GM23338 (cell line): Measurements from ENCODE around the gene POLR1E. TPM values are rescaled to one million over a fixed set of nuclear protein-coding genes. Genes with fewer than 3 reads are reported as not detected.

Source experiments
- ATAC-seq: fragments of 200-7000 bp; cut with Tn5 transposase; 3 replicates; pipeline ENCODE4 v1.9.1; 2020
- DNase-seq: peaks from one replicate; pipeline ENCODE4 v3.0.0-alpha.2; 2015; ENCODE audit warnings: low spot score
- H2AFZ ChIP-seq: fragments of 200-600 bp; sonication (generic); 2 replicates; pipeline ENCODE4 v1.8.0; 2016; ENCODE audit warnings: antibody characterized with exemption, mild to moderate bottlenecking, moderate library complexity
- H3F3A ChIP-seq: fragments of 200-600 bp; sonication (generic); replicated peaks from 2 replicates; pipeline ENCODE4 v1.8.0; 2017; ENCODE audit warnings: antibody characterized with exemption, mixed run types, low read depth
- H3K27ac ChIP-seq: fragments of 200-600 bp; sonication (generic); 2 replicates; pipeline ENCODE4 v1.6.1; 2016; ENCODE audit warnings: low read depth
- H3K27me3 ChIP-seq: fragments of 200-600 bp; sonication (generic); 2 replicates; pipeline ENCODE4 v1.8.0; 2016; ENCODE audit warnings: mild to moderate bottlenecking, mixed run types, moderate library complexity; ENCODE audit not compliant: insufficient read depth
- H3K36me3 ChIP-seq: fragments of 200-600 bp; sonication (generic); 2 replicates; pipeline ENCODE4 v1.8.0; 2016; ENCODE audit warnings: mild to moderate bottlenecking; ENCODE audit not compliant: insufficient read depth
- H3K4me1 ChIP-seq: fragments of 200-600 bp; sonication (generic); 2 replicates; pipeline ENCODE4 v1.8.0; 2016; ENCODE audit warnings: mild to moderate bottlenecking, moderate library complexity; ENCODE audit not compliant: insufficient read depth
- H3K4me2 ChIP-seq: fragments of 200-600 bp; sonication (generic); 2 replicates; pipeline ENCODE4 v1.7.1; 2017; ENCODE audit warnings: mixed run types
- H3K4me3 ChIP-seq: fragments of 200-600 bp; sonication (generic); 2 replicates; pipeline ENCODE4 v1.6.1; 2016; ENCODE audit warnings: mixed run types
- H3K79me2 ChIP-seq: fragments of 200-600 bp; sonication (generic); replicated peaks from 2 replicates; pipeline ENCODE4 v1.8.0; 2017; ENCODE audit warnings: mild to moderate bottlenecking; ENCODE audit not compliant: insufficient read depth
- H3K9me2 ChIP-seq: fragments of 200-600 bp; sonication (generic); 2 replicates; pipeline ENCODE4 v1.8.0; 2017; ENCODE audit not compliant: insufficient read depth
- H4K20me1 ChIP-seq: fragments of 200-600 bp; sonication (generic); replicated peaks from 2 replicates; pipeline ENCODE4 v1.8.0; 2017; ENCODE audit warnings: mild to moderate bottlenecking; ENCODE audit not compliant: insufficient read depth
- H3K27ac Mint-ChIP-seq: 2 replicates; pipeline ENCODE4 v1.8.0; 2020; ENCODE audit warnings: inconsistent platforms, mild to moderate bottlenecking, moderate library complexity, mixed read lengths
- H3K27me3 Mint-ChIP-seq: 3 replicates; pipeline ENCODE4 v1.8.0; 2022; ENCODE audit warnings: low read depth, mild to moderate bottlenecking, moderate library complexity, mixed read lengths, inconsistent platforms; ENCODE audit not compliant: insufficient read depth, poor library complexity
- H3K36me3 Mint-ChIP-seq: 3 replicates; pipeline ENCODE4 v1.8.0; 2021; ENCODE audit warnings: low read depth, mild to moderate bottlenecking, inconsistent platforms, moderate library complexity, mixed read lengths
- H3K4me1 Mint-ChIP-seq: 3 replicates; pipeline ENCODE4 v1.8.0; 2020; ENCODE audit warnings: mild to moderate bottlenecking, inconsistent platforms, mixed read lengths
- H3K4me3 Mint-ChIP-seq: 3 replicates; pipeline ENCODE4 v1.8.0; 2021; ENCODE audit warnings: moderate library complexity, mild to moderate bottlenecking, inconsistent platforms, mixed read lengths
- H3K9me3 Mint-ChIP-seq: 3 replicates; pipeline ENCODE4 v1.8.0; 2020; ENCODE audit warnings: moderate library complexity, mild to moderate bottlenecking, inconsistent platforms, mixed read lengths
- CREB1 ChIP-seq: fragments of 250-450 bp; sonication (Bioruptor Pico); IDR thresholded peaks from 2 replicates; pipeline ENCODE4 v1.5.0; 2020; ENCODE audit warnings: low read depth, mild to moderate bottlenecking, moderate library complexity
- CTCF ChIP-seq, 2 experiments: fragments of 200-600 bp in 1 of 2; sonication (generic) in 1 of 2; conservative IDR thresholded peaks; 2 replicates each; pipeline versions ENCODE4 v1.5.1 to v1.6.1; 2016 to 2017; ENCODE audit warnings: antibody characterized with exemption in 2 of 2, low read depth in 2 of 2, mild to moderate bottlenecking in 2 of 2, moderate library complexity in 1 of 2
- ETS1 ChIP-seq: IDR thresholded peaks from 2 replicates; pipeline ENCODE4 v1.6.1; 2016; ENCODE audit warnings: antibody characterized with exemption
- EZH2 ChIP-seq: fragments of 200-600 bp; sonication (generic); IDR thresholded peaks from one replicate; pipeline ENCODE4 v1.8.0; 2017; ENCODE audit warnings: antibody characterized with exemption, mild to moderate bottlenecking, low read depth; ENCODE audit not compliant: unreplicated experiment
- EZH2phosphoT487 ChIP-seq: fragments of 200-600 bp; sonication (generic); IDR thresholded peaks from one replicate; pipeline ENCODE4 v1.8.1; 2018; ENCODE audit warnings: antibody characterized with exemption; ENCODE audit not compliant: unreplicated experiment
- JUNB ChIP-seq: IDR thresholded peaks from one replicate; pipeline ENCODE4 v1.6.1; 2016; ENCODE audit warnings: antibody characterized with exemption; ENCODE audit not compliant: unreplicated experiment
- NANOG ChIP-seq: IDR thresholded peaks from 2 replicates; pipeline ENCODE4 v1.6.1; 2016; ENCODE audit warnings: antibody characterized with exemption, borderline replicate concordance
- POLR2AphosphoS5 ChIP-seq: IDR thresholded peaks from 2 replicates; pipeline ENCODE4 v1.6.1; 2016; ENCODE audit warnings: antibody characterized with exemption, low read depth
- REST ChIP-seq: IDR thresholded peaks from one replicate; pipeline ENCODE4 v1.6.1; 2018; ENCODE audit warnings: antibody characterized with exemption; ENCODE audit not compliant: unreplicated experiment
- STAT1 ChIP-seq: IDR thresholded peaks from one replicate; pipeline ENCODE4 v1.6.1; 2016; ENCODE audit warnings: antibody characterized with exemption; ENCODE audit not compliant: unreplicated experiment
- ZNF114 ChIP-seq: fragments of 250-450 bp; sonication (Bioruptor Pico); IDR thresholded peaks from 2 replicates; pipeline ENCODE4 v1.5.0; 2020; ENCODE audit warnings: mild to moderate bottlenecking, moderate library complexity
- ZNF331 ChIP-seq: fragments of 250-450 bp; sonication (Bioruptor Pico); IDR thresholded peaks from 2 replicates; pipeline ENCODE4 v1.5.0; 2020; ENCODE audit warnings: low read depth, mild to moderate bottlenecking, moderate library complexity
- ZNF462 ChIP-seq: fragments of 250-450 bp; sonication (Bioruptor Pico); IDR thresholded peaks from 2 replicates; pipeline ENCODE4 v1.5.0; 2020; ENCODE audit warnings: mild to moderate bottlenecking, moderate library complexity
- polyA plus RNA-seq: library from polyadenylated mRNA; unstranded; fragments of >200 nt; fragmentation: Nextera tagmentation; extraction: Ambion mirVana; gene quantifications from 2 replicates; pipeline ENCODE4 v1.2.1, GENCODE V29; 2016
- total RNA-seq: library from RNA; depleted of rRNA; stranded (reverse); fragments of >200 nt; shearing (Covaris generic); gene quantifications from 2 replicates; pipeline ENCODE4 v1.2.3, GENCODE V29; 2014

Gene POLR1E
- total and polyA plus RNA-seq, 2 experiments from 2014 or later: 19.2 to 45.5 TPM

- Histone ChIP-seq H3K9me2 (no peaks in the 10 kb centered on the region), H2AFZ (no peak overlapping the region), H3K4me3 (no peak overlapping the region), H3F3A (0 out of 2 replicates have a peak, but pooled peaks cover 4% of the 10 kb centered on the region), H3K79me2 (0 out of 2 replicates have a peak, but pooled peaks cover 3% of the 10 kb centered on the region), H3K36me3 (peaks cover 35% of the 10 kb centered on the region), H4K20me1 (peaks cover 21% of the 10 kb centered on the region), H3K27me3 (no peaks in the 10 kb centered on the region), H3K4me1 (no peaks in the 10 kb centered on the region), H3K4me2 (no peak overlapping the region), H3K27ac (no peak overlapping the region)
- DNase-seq: no peak
- no peak overlapping the region for H3K4me3 Mint-ChIP-seq
- peaks cover 2% of the 10 kb centered on the region for H3K27me3 Mint-ChIP-seq
- ATAC-seq: no peak
- no peak overlapping the region for H3K27ac Mint-ChIP-seq
- H3K9me3 Mint-ChIP-seq: no peaks in the 10 kb centered on the region
- no peaks in the 10 kb centered on the region for H3K4me1 Mint-ChIP-seq
- H3K36me3 Mint-ChIP-seq: peaks cover 53% of the 10 kb centered on the region
- TF ChIP-seq CREB1 (CRISPR knock-in tag): no peak
- TF ChIP-seq ETS1: no peak
- no peak for TF ChIP-seq ZNF114
- no peak for TF ChIP-seq NANOG
- no peak for TF ChIP-seq POLR2AphosphoS5
- no peak for TF ChIP-seq JUNB
- no peak for TF ChIP-seq ZNF331 (CRISPR knock-in tag)
- TF ChIP-seq ZNF462 (CRISPR knock-in tag): no peak
- no peak for TF ChIP-seq EZH2
- TF ChIP-seq CTCF (conservative IDR thresholded peaks at IDR 0.05; ENCODE audit: low read depth in 2 of 2): no peak
- no peak for TF ChIP-seq EZH2phosphoT487
- no peak for TF ChIP-seq STAT1
- no peak for TF ChIP-seq REST
Observed at GRCh38 chr9:37504605-37505004, 18.9 kb downstream of the POLR1E start.
